Stimulated activated effector memory CD8-positive, alpha-beta T cell treated with anti-CD3 and anti-CD28 coated beads, Interleukin-12 subunit alpha, Interleukin-12 subunit beta, amount 100 ng/mL, for 72 hours (primary cell): Measurements from ENCODE around the gene LRRFIP1.
A peak's percentile ranks its signal among the peaks of the same experiment; 100 is the strongest.
"Not testable (repeated sequence)": the region's sequence is repeated elsewhere in the genome, so short reads cannot be mapped to it uniquely, and the experiment has no call there.

Experiments used
- ATAC-seq: fragments of 150-1000 bp; cut with Tn5 transposase; 2 replicates; pipeline ENCODE4 v1.10.0; 2021
- DNase-seq, 2 donors: peaks; one replicate each; pipeline ENCODE4 v3.0.0; 2021 to 2022; ENCODE audit warnings: low spot score in 2 of 2
- H3K27ac Mint-ChIP-seq: one replicate; pipeline ENCODE4 v1.8.0; 2022; ENCODE audit warnings: mild to moderate bottlenecking, mixed read lengths
- H3K36me3 Mint-ChIP-seq: one replicate; pipeline ENCODE4 v1.8.0; 2022; ENCODE audit warnings: mild to moderate bottlenecking, mixed read lengths
- H3K4me1 Mint-ChIP-seq: one replicate; pipeline ENCODE4 v1.8.0; 2022; ENCODE audit warnings: mixed read lengths
- H3K4me3 Mint-ChIP-seq: one replicate; pipeline ENCODE4 v1.8.0; 2022; ENCODE audit warnings: mild to moderate bottlenecking, mixed read lengths
- H3K9me3 Mint-ChIP-seq: one replicate; pipeline ENCODE4 v1.8.0; 2022; ENCODE audit warnings: mixed read lengths

LRRFIP1 gene

DNA sequence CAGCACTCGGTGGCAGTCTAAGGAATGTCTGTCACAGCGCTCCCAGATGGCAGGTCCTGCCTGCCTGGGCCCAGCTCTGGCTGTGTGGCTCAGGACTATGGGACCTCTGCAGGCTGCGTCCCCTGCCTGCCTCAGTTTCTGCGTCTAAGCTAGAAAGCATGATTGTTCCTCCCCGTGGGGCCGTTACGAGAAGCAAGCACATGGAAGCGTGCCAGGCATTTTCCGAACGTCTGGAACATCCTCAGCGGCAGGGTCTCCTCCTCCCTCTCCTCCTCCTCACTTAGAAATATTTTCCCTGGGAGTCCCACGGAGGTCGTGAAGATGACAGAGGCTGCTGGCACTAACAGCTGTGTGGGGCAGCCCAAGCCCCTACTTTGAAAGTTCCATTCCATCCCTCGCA lies 43.3 kb downstream of the LRRFIP1 start:
- H3K9me3 Mint-ChIP-seq, result no peaks in the 10 kb centered on the region
- H3K36me3 Mint-ChIP-seq, result peaks cover 15% of the 10 kb centered on the region
- ATAC-seq, result no peak
- peaks cover 46% of the 10 kb centered on the region for H3K4me1 Mint-ChIP-seq
- H3K4me3 Mint-ChIP-seq, result no peak overlapping the region
- peak overlapping the region; percentile 8 for H3K27ac Mint-ChIP-seq
- DNase-seq, result no peak

DNA sequence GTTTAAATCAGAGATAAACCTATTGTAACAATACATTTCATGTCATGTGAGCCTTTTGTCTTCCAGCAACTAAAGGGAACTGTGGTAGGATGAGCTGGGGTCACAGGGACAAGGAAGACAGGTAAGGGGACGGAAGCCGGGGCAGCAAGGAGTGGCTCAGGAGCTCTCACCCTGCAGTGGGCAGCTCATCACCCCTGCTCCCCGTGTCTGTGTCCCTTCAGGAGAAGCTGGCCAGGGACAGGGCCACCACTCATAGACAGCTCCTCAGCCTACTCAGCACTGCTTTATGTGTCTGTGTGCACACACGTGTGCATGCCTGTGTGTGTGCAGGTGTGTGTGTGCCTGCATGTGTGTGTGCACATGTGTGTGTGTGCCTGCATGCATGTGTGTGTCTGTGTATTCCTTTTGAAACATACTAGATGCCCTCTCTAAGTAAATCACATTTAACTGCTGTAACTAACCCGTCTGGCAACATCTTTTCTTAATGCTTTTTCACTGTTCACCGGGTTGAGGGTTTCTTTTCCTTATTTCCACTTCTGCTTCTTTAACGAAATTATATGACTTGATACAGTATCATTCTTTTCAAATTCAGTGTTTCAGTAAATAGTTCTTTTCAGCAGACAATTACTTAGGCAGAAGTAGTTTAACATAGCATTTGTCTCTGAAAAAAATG lies 44.2 kb downstream of the LRRFIP1 start:
- Mint-ChIP-seq H3K4me1 (peaks cover 52% of the 10 kb centered on the region), H3K27ac (peak overlapping the region; percentile 8)

DNA sequence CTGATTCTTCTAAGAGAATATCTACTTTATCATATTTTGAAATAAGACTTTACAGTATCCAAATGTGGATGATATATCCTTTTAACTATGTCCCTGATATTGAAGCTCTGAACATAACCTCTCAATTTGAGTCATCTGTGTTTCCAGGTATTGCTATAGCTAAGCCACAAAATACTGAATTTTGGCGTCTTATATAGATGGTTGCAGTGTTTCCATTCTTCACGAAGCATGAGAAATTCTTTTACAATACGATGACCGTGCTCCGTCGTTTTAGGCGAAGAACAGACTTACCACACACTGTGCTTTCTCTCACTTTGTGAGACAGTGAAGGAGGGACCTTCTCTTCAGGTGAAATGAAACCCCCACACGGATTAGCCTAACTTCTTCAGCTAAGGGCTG lies 45.3 kb downstream of the LRRFIP1 start:
- Mint-ChIP-seq H3K9me3 (no peaks in the 10 kb centered on the region), H3K4me1 (peaks cover 54% of the 10 kb centered on the region), H3K27ac (peak overlapping the region; percentile 93), H3K36me3 (peaks cover 15% of the 10 kb centered on the region), H3K4me3 (peak overlapping the region; percentile 85)
- DNase-seq, result no peak
- peak; percentile 60 for ATAC-seq

More for the DNA sequence above, 44.2 kb downstream of the LRRFIP1 start:
- no peak for DNase-seq
- no peak overlapping the region for H3K4me3 Mint-ChIP-seq
- no peaks in the 10 kb centered on the region for H3K9me3 Mint-ChIP-seq
- H3K36me3 Mint-ChIP-seq, result peaks cover 12% of the 10 kb centered on the region
- no peak for ATAC-seq

DNA sequence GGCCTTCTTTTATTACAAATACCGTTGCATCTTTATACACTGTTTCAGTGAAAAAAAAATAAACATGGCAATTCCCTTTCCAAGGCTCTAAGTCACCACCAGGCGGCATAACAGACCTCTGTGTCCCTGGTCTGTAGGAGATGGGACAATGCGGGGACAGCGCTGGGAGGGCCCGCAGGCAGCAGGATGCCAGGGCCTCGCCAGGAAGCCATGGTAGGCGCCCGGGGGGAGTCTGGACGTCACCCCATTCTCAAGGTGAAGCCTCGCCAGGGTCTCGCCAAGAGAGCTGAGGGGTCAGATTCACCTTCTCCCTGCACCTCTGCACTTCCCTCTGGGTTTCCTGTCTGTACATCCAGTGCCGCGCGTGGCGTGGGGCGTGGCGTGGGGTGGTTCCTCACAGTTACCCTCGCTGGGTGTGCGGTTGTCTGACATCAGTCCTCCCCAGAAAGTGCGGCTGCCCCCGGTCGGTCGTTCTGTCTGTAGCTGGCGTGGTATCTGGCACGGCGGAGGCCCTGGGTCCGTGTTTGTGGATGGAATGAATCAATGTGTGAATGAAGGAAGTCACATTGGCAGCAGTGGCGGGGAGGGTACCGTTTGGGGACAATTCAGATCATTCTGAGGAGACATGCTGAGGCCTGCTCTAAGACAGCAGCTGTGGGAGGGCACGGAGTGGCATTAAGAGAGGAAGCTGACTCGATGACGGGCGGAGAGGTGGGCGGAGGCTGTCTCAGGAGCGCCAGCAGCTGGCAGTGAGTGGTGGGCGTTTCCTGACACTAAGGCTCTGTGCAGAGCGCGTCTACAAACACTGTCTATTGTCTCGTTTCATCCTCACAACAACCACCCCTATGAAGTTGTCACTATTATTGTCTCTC lies 46.0 kb downstream of the LRRFIP1 start:
- ATAC-seq (peak; percentile 85), DNase-seq (peak; percentile 61 to 85)
- H3K9me3 Mint-ChIP-seq, result no peaks in the 10 kb centered on the region
- peaks cover 54% of the 10 kb centered on the region for H3K4me1 Mint-ChIP-seq
- H3K36me3 Mint-ChIP-seq, result peaks cover 15% of the 10 kb centered on the region
- peak overlapping the region; percentile 85 for H3K4me3 Mint-ChIP-seq
- peak overlapping the region; percentile 93 for H3K27ac Mint-ChIP-seq

DNA sequence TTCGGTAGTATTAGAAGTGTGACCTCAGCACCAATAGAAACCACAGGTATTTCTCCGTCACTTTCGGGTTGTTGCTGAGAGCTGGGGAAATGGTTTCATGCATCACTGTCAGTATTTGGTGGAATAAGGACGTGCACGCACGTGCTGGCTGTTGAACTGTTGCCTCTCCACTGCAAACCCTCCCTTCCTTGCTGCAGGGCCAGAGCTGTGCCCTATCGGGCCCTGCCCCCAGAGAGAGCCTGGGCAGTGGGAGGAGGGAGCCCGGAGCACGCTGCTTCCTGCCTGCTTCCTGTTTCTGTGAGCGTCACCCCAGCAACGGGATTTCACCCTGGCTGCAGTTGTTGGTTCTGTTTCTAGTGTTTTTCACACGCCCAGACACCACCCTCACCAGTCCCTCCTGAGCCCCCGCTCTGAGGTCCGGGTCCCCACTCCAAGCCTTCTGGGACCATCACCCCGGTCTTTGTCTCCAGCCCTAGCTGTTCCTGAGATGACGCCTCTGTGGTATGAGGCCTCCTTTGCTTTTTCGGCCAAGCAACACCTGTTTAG lies 47.4 kb downstream of the LRRFIP1 start:
- Mint-ChIP-seq H3K27ac (peak overlapping the region; percentile 93), H3K36me3 (peaks cover 15% of the 10 kb centered on the region)

DNA sequence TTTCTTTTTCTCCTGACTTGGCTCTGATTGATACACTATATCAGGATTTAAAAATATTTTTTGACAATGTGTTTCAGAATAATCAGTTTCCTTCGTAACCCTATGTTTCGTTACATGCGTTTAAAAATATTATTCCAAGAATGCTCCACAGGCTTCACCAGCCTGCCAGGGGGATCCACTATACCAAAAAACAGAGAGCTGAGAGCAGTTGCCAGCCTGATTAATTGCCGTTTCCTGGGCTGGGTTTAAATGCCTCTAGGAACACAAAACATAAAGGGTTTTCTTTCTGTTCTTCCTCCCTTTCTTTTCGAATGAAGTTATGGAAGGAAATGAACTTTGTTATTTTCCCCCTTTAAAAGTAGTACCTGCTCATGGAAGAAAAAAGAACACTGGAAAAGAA lies 47.9 kb downstream of the LRRFIP1 start:
- peak overlapping the region; percentile 93 for H3K27ac Mint-ChIP-seq

More for the DNA sequence above, 47.4 kb downstream of the LRRFIP1 start:
- DNase-seq, result peak; percentile 40 to 86
- ATAC-seq, result peak; percentile 70
- H3K4me1 Mint-ChIP-seq, result peaks cover 54% of the 10 kb centered on the region
- no peaks in the 10 kb centered on the region for H3K9me3 Mint-ChIP-seq
- peak overlapping the region; percentile 85 for H3K4me3 Mint-ChIP-seq

DNA sequence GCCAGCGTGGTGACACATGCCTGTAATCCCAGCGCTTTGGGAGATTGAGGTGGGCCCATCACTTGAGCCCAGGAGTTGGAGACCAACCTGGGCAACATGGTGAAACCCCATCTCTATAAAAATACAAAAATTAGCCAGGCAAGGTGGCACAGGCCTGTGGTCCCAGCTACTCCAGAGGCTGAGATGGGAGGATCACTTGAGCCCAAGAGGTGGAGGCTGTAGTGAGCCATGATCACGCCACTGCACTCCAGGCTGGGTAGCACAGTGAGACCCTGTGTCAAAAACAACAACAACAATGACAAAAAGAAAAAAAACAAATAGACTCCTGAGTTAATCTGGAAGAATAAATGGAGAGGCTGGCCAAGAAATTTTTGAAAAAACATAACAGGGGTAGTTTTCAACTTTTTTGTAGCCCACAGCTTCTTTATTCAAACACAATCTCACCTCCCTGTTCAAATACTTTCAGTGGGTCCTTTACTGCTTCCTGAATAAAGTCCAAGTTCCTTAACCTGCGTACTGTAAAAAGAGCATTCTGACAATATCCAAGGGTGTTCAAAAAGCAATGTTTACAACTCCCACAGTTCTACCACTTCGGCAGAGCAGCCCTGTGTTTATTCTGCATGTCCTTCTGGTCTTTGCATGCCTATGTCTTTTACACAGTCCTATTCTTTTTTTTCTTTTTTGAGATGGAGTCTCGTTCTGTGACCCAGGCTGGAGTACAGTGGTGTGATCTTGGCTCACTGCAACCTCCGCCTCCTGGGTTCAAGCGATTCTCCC lies 53.5 kb downstream of the LRRFIP1 start:
- Mint-ChIP-seq H3K27ac (no peak overlapping the region), H3K36me3 (peaks cover 7% of the 10 kb centered on the region), H3K9me3 (no peaks in the 10 kb centered on the region), H3K4me3 (no peak overlapping the region), H3K4me1 (peaks cover 21% of the 10 kb centered on the region)
- no peak for ATAC-seq
- DNase-seq, result no peak

More for the DNA sequence above, 47.9 kb downstream of the LRRFIP1 start:
- DNase-seq, result no peak
- H3K36me3 Mint-ChIP-seq, result peaks cover 15% of the 10 kb centered on the region
- peaks cover 54% of the 10 kb centered on the region for H3K4me1 Mint-ChIP-seq
- ATAC-seq, result no peak
- H3K9me3 Mint-ChIP-seq, result no peaks in the 10 kb centered on the region
- peak overlapping the region; percentile 85 for H3K4me3 Mint-ChIP-seq

DNA sequence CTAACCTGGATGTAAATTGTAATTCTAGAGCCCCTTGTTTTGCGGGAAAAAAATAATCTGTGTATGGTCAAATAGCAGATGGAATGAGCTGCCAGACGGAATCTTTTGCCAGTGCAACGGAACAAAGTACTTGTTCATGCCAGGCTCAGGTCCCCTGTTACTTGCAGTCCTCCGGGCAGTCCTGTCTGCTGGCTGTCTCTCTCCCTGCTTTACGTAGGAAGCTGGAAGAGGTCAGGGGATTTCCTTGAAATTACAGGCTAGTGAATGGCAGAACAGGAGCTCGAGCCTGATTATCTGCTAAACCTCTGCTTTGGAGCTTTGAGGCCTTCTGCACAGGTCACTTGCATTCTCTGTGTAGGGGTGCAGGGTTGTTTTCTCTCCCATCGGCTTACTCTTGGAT lies 54.8 kb downstream of the LRRFIP1 start:
- no peak for ATAC-seq
- peaks cover 21% of the 10 kb centered on the region for H3K4me1 Mint-ChIP-seq
- no peak overlapping the region for H3K4me3 Mint-ChIP-seq
- DNase-seq, result no peak
- H3K9me3 Mint-ChIP-seq, result no peaks in the 10 kb centered on the region
- H3K36me3 Mint-ChIP-seq, result peaks cover 2% of the 10 kb centered on the region
- H3K27ac Mint-ChIP-seq, result no peak overlapping the region

DNA sequence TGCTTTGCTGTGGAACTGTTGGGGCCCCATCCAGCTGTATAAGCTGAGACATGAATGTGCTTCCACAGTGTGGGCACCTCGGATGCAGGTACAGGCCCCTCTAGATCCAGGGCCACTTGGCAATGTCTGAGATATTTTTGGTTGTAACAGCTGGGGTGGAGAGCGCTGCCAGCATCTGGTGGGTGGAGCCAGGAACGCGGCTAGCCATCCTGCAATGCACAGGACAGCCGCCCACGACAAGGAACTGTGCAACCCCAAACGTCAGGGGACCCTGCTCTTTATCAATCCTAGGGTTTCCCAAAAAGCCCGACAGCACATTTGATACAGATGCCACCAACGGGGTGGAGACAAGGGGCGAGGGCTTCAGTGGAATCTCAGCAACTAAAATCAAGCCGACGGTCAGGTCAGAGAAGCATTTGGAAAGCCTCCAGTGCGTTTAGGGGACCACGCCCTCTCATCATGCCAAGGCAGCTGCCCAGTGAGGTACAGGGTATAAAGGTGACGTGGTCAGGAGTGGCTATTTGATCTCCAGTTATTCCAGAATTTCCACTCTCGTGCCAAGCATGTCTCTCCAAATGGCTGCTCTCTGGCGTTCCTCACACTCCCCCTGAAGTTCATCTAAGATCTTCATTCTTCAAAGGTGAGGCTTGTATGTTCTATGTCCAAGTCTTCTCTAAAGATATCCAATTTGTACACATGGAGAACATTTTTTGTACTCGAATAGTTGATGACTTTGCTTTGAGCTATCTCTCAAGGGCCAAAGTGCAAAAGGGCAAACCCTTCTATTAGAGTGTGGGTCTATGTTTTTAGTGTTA lies 55.7 kb downstream of the LRRFIP1 start:
- Mint-ChIP-seq H3K27ac (no peak overlapping the region), H3K36me3 (peaks cover 5% of the 10 kb centered on the region), H3K4me3 (no peak overlapping the region), H3K9me3 (no peaks in the 10 kb centered on the region), H3K4me1 (peaks cover 28% of the 10 kb centered on the region)
- no peak for ATAC-seq
- DNase-seq, result no peak

DNA sequence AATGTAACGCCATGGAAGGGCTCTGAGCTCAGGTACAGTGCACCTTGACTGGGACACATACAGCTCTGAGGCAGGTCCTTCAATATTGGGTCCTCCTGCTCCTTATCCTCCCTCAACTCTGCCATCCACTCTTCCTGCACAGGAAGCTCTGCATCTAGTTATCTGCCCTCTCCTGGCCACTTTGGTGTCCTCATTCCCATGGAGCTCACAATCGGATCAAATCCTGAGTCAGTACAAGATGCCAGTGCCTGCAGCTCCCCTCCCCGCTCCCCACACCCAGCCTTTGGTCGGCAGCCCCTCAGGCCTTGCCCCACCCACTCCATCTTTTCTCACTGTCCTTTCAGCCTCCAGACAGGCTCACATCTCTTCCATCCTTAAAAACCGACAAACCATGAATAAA lies 58.0 kb downstream of the LRRFIP1 start:
- ATAC-seq (no peak), DNase-seq (no peak)
- no peak overlapping the region for H3K4me3 Mint-ChIP-seq
- peaks cover 48% of the 10 kb centered on the region for H3K4me1 Mint-ChIP-seq
- no peaks in the 10 kb centered on the region for H3K9me3 Mint-ChIP-seq
- peaks cover 5% of the 10 kb centered on the region for H3K36me3 Mint-ChIP-seq
- peak overlapping the region; percentile 47 for H3K27ac Mint-ChIP-seq

DNA sequence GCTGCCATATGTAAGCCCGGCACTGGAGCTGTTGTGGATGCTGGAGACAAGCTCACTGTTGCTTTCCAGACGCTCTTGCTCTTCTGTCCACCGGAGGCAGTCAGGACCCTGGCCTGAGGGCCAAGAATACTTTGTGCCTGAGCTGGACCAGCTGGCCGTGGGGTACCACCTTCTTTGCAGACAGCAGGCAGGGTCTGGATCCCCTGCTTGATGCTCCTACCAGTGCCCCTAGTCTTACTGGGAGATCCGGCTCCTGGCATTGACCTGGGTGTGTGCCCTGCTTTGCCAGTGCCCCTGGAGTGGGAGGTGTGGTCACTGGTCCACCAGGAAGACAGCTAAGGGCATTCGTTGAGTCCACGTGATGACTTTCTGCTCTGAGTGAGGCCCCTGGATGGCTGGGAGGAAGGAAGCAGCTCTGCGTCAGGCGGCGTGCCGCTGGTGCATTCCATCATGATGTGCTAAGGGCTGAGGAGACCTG lies 59.3 kb downstream of the LRRFIP1 start:
- no peak for DNase-seq
- Mint-ChIP-seq H3K4me1 (peaks cover 54% of the 10 kb centered on the region), H3K27ac (peak overlapping the region; percentile 98), H3K36me3 (peaks cover 5% of the 10 kb centered on the region), H3K4me3 (peak overlapping the region; percentile 6), H3K9me3 (no peaks in the 10 kb centered on the region)
- ATAC-seq, result no peak

DNA sequence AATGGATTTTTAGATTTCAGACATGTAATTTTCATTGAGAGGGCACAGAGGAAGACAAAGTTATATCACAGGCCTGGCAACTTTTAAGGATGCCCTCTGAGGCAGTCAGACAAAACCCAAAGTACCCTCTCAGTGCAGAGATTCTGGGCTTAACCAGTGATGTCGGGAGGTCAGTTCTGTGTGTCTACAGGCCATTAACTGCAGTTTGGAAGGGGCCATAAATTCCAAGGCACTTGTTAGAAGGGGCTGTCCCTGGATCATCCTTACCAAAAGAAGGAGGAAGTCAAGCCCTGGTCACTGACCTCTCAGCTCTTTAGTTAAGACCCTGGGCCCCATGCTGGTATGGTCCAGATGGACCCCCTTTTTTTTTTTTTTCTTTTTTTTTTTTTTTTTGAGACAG lies 60.7 kb downstream of the LRRFIP1 start:
- Mint-ChIP-seq H3K27ac (peak overlapping the region; percentile 98), H3K4me3 (peak overlapping the region; percentile 95), H3K4me1 (peaks cover 54% of the 10 kb centered on the region), H3K9me3 (no peaks in the 10 kb centered on the region), H3K36me3 (peaks cover 9% of the 10 kb centered on the region)
- DNase-seq (no peak), ATAC-seq (no peak)

DNA sequence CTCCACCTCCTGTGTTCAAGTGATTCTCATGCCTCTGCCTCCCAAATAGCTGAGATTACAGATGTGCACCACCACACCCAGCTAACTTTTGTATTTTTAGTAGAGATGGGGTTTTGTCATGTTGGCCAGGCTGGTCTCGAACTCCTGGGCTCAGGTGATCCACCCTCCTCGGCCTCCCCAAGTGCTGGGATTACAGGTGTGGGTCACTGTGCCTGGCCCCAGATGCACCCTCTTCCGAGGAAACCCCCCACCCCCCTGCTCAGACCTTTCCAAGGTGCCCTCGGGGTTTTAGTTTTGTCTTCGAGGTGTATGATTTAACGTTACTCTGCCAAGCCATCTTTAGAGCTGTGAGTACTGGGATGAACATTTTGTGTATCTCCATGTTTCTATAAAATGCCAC lies 61.2 kb downstream of the LRRFIP1 start:
- Mint-ChIP-seq H3K27ac (peak overlapping the region; percentile 98), H3K36me3 (peaks cover 14% of the 10 kb centered on the region), H3K4me1 (peaks cover 58% of the 10 kb centered on the region), H3K4me3 (peak overlapping the region; percentile 95)
- not testable (repeated sequence) for DNase-seq, H3K9me3 Mint-ChIP-seq, ATAC-seq
